ENCODE results near the gene STXBP6.

The STXBP6 gene

GRCh38 chr14:24972844-24973243, 77.1 kb downstream of the STXBP6 start:
- no peak for TF ChIP-seq ZNF266 (tag by site-specific recombination; IDR thresholded peaks at IDR 0.05; ENCODE audit: low read depth)
- no peak for TF ChIP-seq TCF7L2 (IDR thresholded peaks at IDR 0.05; ENCODE audit: borderline replicate concordance, low read depth, low read length)
- no peak for TF ChIP-seq KLF9 (tag by site-specific recombination; IDR thresholded peaks at IDR 0.05; ENCODE audit: low read depth)
- no peak for TF ChIP-seq SALL2 (tag by site-specific recombination; IDR thresholded peaks at IDR 0.05; ENCODE audit: borderline replicate concordance)
- TF ChIP-seq, protein P1, sequence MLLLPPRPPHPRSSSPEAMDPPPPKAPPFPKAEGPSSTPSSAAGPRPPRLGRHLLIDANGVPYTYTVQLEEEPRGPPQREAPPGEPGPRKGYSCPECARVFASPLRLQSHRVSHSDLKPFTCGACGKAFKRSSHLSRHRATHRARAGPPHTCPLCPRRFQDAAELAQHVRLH (tag by site-specific recombination; IDR thresholded peaks at IDR 0.05), result no peak
- TF ChIP-seq ZNF549 (tag by site-specific recombination; IDR thresholded peaks at IDR 0.05), result no peak
- no peak for TF ChIP-seq ZNF555 (tag by site-specific recombination; conservative IDR thresholded peaks at IDR 0.05)
- no peak for TF ChIP-seq ZSCAN23 (tag by site-specific recombination; IDR thresholded peaks at IDR 0.05)
- TF ChIP-seq ZNF626 (tag by site-specific recombination; IDR thresholded peaks at IDR 0.05), result no peak
- TF ChIP-seq GLIS2 (tag by site-specific recombination; IDR thresholded peaks at IDR 0.05), result no peak
- TF ChIP-seq, protein P2, sequence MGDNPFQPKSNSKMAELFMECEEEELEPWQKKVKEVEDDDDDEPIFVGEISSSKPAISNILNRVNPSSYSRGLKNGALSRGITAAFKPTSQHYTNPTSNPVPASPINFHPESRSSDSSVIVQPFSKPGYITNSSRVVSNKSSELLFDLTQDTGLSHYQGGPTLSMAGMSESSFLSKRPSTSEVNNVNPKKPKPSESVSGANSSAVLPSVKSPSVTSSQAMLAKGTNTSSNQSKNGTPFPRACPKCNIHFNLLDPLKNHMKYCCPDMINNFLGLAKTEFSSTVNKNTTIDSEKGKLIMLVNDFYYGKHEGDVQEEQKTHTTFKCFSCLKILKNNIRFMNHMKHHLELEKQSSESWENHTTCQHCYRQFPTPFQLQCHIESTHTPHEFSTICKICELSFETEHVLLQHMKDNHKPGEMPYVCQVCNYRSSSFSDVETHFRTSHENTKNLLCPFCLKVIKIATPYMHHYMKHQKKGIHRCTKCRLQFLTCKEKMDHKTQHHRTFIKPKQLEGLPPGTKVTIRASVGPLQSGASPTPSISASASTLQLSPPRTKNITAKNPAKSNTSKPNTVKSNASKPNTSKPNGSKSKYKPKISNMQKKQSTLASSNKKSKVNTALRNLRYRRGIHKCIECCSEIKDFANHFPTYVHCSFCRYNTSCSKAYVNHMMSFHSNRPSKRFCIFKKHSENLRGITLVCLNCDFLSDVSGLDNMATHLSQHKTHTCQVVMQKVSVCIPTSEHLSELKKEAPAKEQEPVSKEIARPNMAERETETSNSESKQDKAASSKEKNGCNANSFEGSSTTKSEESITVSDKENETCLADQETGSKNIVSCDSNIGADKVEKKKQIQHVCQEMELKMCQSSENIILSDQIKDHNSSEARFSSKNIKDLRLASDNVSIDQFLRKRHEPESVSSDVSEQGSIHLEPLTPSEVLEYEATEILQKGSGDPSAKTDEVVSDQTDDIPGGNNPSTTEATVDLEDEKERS (tag by site-specific recombination; IDR thresholded peaks at IDR 0.05), result no peak
- TF ChIP-seq KLF1 (tag by site-specific recombination; IDR thresholded peaks at IDR 0.05), result no peak
- no peak for TF ChIP-seq ELK4 (IDR thresholded peaks at IDR 0.05; ENCODE audit: borderline replicate concordance, low read depth, low read length)
- TF ChIP-seq ZNF610 (tag by site-specific recombination; IDR thresholded peaks at IDR 0.05; ENCODE audit: borderline replicate concordance), result no peak
- peaks cover 2% of the 10 kb centered on the region; the same call in 1 of the 2 replicates for H3K4me1 ChIP-seq (ENCODE audit: control insufficient read depth, insufficient read depth, low read length)
- no peaks in the 10 kb centered on the region for H3K9me3 ChIP-seq (ENCODE audit: control insufficient read depth, insufficient read depth, low read depth, low read length)
- H3K36me3 ChIP-seq (ENCODE audit: control insufficient read depth in 2 of 2, insufficient read depth in 1 of 2, low read length in 2 of 2), result no peaks in the 10 kb centered on the region; a peak in 1 of 3 replicates
- POLR2A ChIA-PET, result no interaction called here
- CTCF ChIA-PET, result no interaction called here
- no peak overlapping the region for H3K4me3 ChIP-seq (ENCODE audit: low read depth, low read length)
- H3K27ac ChIP-seq (ENCODE audit: extremely low read depth, low read depth, low read length), result no peak overlapping the region

- Histone ChIP-seq H3K36me3 (ENCODE audit: control insufficient read depth in 2 of 2, insufficient read depth in 1 of 2, low read length in 2 of 2) (no peaks in the 10 kb centered on the region; a peak in 1 of 3 replicates), H3K4me1 (ENCODE audit: control insufficient read depth, insufficient read depth, low read length) (peaks cover 7% of the 10 kb centered on the region), H3K9me3 (ENCODE audit: control insufficient read depth, insufficient read depth, low read depth, low read length) (no peaks in the 10 kb centered on the region), H3K27ac (ENCODE audit: extremely low read depth, low read depth, low read length) (no peak overlapping the region), H3K4me3 (ENCODE audit: low read depth, low read length) (no peak overlapping the region)
- ChIA-PET POLR2A (no interaction called here), CTCF (interaction anchor here (0.6 kb wide), 2 partner anchors 538 to 579 kb away, joined by 3 to 4 read pairs; no protein-coding TSS in a partner anchor)
- TF ChIP-seq ZNF138 (tag by site-specific recombination; IDR thresholded peaks at IDR 0.05; ENCODE audit: borderline replicate concordance), result no peak
- no peak for TF ChIP-seq IKZF3 (tag by site-specific recombination; IDR thresholded peaks at IDR 0.05)
- TF ChIP-seq ZNF692 (tag by site-specific recombination; IDR thresholded peaks at IDR 0.05), result no peak
- TF ChIP-seq ZSCAN5A (tag by site-specific recombination; IDR thresholded peaks at IDR 0.05), result no peak
- TF ChIP-seq ZNF791 (tag by site-specific recombination; IDR thresholded peaks at IDR 0.05), result no peak
- no peak for TF ChIP-seq ATF2 (tag by site-specific recombination; IDR thresholded peaks at IDR 0.05; ENCODE audit: low read depth)
- no peak for TF ChIP-seq ZNF112 (tag by site-specific recombination; IDR thresholded peaks at IDR 0.05)
- no peak for TF ChIP-seq ZNF768 (tag by site-specific recombination; IDR thresholded peaks at IDR 0.05)
- TF ChIP-seq ZNF391 (tag by site-specific recombination; IDR thresholded peaks at IDR 0.05; ENCODE audit: borderline replicate concordance, low read depth), result no peak
- TF ChIP-seq SP3 (tag by site-specific recombination; IDR thresholded peaks at IDR 0.05), result no peak
- no peak for TF ChIP-seq SALL2 (tag by site-specific recombination; IDR thresholded peaks at IDR 0.05; ENCODE audit: borderline replicate concordance)
- TF ChIP-seq, protein P3, sequence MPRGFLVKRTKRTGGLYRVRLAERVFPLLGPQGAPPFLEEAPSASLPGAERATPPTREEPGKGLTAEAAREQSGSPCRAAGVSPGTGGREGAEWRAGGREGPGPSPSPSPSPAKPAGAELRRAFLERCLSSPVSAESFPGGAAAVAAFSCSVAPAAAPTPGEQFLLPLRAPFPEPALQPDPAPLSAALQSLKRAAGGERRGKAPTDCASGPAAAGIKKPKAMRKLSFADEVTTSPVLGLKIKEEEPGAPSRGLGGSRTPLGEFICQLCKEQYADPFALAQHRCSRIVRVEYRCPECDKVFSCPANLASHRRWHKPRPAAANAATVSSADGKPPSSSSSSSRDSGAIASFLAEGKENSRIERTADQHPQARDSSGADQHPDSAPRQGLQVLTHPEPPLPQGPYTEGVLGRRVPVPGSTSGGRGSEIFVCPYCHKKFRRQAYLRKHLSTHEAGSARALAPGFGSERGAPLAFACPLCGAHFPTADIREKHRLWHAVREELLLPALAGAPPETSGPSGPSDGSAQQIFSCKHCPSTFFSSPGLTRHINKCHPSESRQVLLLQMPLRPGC (tag by site-specific recombination; IDR thresholded peaks at IDR 0.05), result no peak
Observed at GRCh38 chr14:24971255-24971654, 78.7 kb downstream of the STXBP6 start.

Measured in HEK293 (cell line).